HG03139 (cell line): ENCODE results near the gene ITPKB.
"Not testable (repeated sequence)": the region's sequence is repeated elsewhere in the genome, so short reads cannot be mapped to it uniquely, and the experiment has no call there.

Source experiments
- ATAC-seq: cut with Tn5 transposase; IDR thresholded peaks from one replicate; pipeline ENCODE4 v1.9.1; 2021; ENCODE audit not compliant: unreplicated experiment

ITPKB gene

GRCh38 chr1:226731257-226731893 is 7.7 kb downstream of the ITPKB start:
- ATAC-seq = no peak

- ATAC-seq = no peak
These were observed 8.2 kb downstream of the ITPKB start for GRCh38 chr1:226730836-226731235.

- ATAC-seq = no peak
These were observed 9.0 kb downstream of the ITPKB start for GRCh38 chr1:226730071-226730470.

- ATAC-seq = no peak
These were observed 10.6 kb downstream of the ITPKB start for GRCh38 chr1:226728448-226728847.

- no peak for ATAC-seq
These were observed 13.2 kb downstream of the ITPKB start for GRCh38 chr1:226725897-226726267.

GRCh38 chr1:226723657-226724532 is 15.2 kb downstream of the ITPKB start:
- ATAC-seq = no peak

- no peak for ATAC-seq
These were observed 16.0 kb downstream of the ITPKB start for GRCh38 chr1:226722901-226723656.

GRCh38 chr1:226722240-226722900 is 16.7 kb downstream of the ITPKB start:
- ATAC-seq = no peak

- ATAC-seq = not testable (repeated sequence)
These were observed 18.5 kb downstream of the ITPKB start for GRCh38 chr1:226720574-226720973.

- ATAC-seq = no peak
These were observed 19.3 kb downstream of the ITPKB start for GRCh38 chr1:226719596-226720387.

- no peak for ATAC-seq
These were observed 21.7 kb downstream of the ITPKB start for GRCh38 chr1:226717256-226717909.

- no peak for ATAC-seq
These were observed 22.5 kb downstream of the ITPKB start for GRCh38 chr1:226716577-226716976.

- no peak for ATAC-seq
These were observed 24.9 kb downstream of the ITPKB start for GRCh38 chr1:226714148-226714547.

- ATAC-seq = no peak
These were observed 26.2 kb downstream of the ITPKB start for GRCh38 chr1:226712742-226713419.

- ATAC-seq = peak; percentile 70
These were observed 26.9 kb downstream of the ITPKB start for GRCh38 chr1:226711976-226712741.

GRCh38 chr1:226710501-226710900 is 28.6 kb downstream of the ITPKB start:
- no peak for ATAC-seq

GRCh38 chr1:226709953-226710352 is 29.1 kb downstream of the ITPKB start:
- no peak for ATAC-seq

- ATAC-seq = no peak
These were observed 30.1 kb downstream of the ITPKB start for GRCh38 chr1:226708967-226709396.
